OCI-LY7 (cell line): ENCODE data around the gene MPZL2. TPM values are rescaled to one million over a fixed set of nuclear protein-coding genes. Genes with fewer than 3 reads are reported as not detected.

Experiments used
- BruUV-seq: library from RNA; stranded (reverse); fragments of 400-500 nt; replicated peaks from 2 replicates; lab custom pipeline; 2021; lab: Mats Ljungman, UMichigan
- CTCF ChIA-PET: fragments of 300-600 bp; sonication (Branson Sonifier 250); formaldehyde crosslinking; loops from one replicate; lab custom pipeline; 2022; ENCODE audit warnings: antibody characterized with exemption; ENCODE audit not compliant: unreplicated experiment; lab: Charles Lee
- POLR2A ChIA-PET: fragments of 300-600 bp; sonication (Branson Sonifier 250); formaldehyde crosslinking; loops from one replicate; lab custom pipeline; 2022; ENCODE audit warnings: antibody characterized with exemption; lab: Charles Lee
- DNase-seq: peaks from one replicate; pipeline ENCODE4 v3.0.0-alpha.2; 2015; ENCODE audit warnings: low spot score
- H2AFZ ChIP-seq: fragments of 200-600 bp; sonication (generic), shearing (Covaris generic); 2 replicates; pipeline ENCODE4 v1.6.1; 2014; ENCODE audit warnings: mild to moderate bottlenecking, antibody characterized with exemption, low read length, moderate library complexity
- H3K27ac ChIP-seq: fragments of 200-600 bp; sonication (generic); 2 replicates; pipeline ENCODE4 v1.5.1; 2014; ENCODE audit warnings: mixed run types, low read depth, mild to moderate bottlenecking, moderate library complexity, low read length, inconsistent platforms; ENCODE audit not compliant: poor library complexity, severe bottlenecking
- H3K36me3 ChIP-seq: fragments of 200-600 bp; sonication (generic); 2 replicates; pipeline ENCODE4 v1.6.1; 2014; ENCODE audit warnings: mild to moderate bottlenecking, antibody characterized with exemption, low read length, moderate library complexity, mixed read lengths; ENCODE audit not compliant: insufficient read depth
- H3K4me1 ChIP-seq: fragments of 200-600 bp; sonication (generic); 2 replicates; pipeline ENCODE4 v1.5.1; 2014; ENCODE audit warnings: mild to moderate bottlenecking, low read length; ENCODE audit not compliant: insufficient read depth, poor library complexity, severe bottlenecking
- H3K4me2 ChIP-seq: fragments of 200-600 bp; sonication (generic); 2 replicates; pipeline ENCODE4 v1.6.1; 2014; ENCODE audit warnings: mild to moderate bottlenecking, low read length
- H3K4me3 ChIP-seq: fragments of 200-600 bp; sonication (generic); 2 replicates; pipeline ENCODE4 v1.5.1; 2014; ENCODE audit warnings: mild to moderate bottlenecking, low read depth, low read length; ENCODE audit not compliant: poor library complexity, severe bottlenecking
- H3K79me2 ChIP-seq: fragments of 200-600 bp; sonication (generic); 2 replicates; pipeline ENCODE4 v1.6.1; 2016; ENCODE audit warnings: low read depth, mild to moderate bottlenecking, low read length, moderate library complexity, mixed read lengths; ENCODE audit not compliant: insufficient read depth
- H3K9me2 ChIP-seq: fragments of 200-600 bp; sonication (generic); 2 replicates; pipeline ENCODE4 v1.6.1; 2016; ENCODE audit warnings: mild to moderate bottlenecking, low read length, mixed read lengths; ENCODE audit not compliant: insufficient read depth
- H3K9me3 ChIP-seq: fragments of 200-600 bp; sonication (generic); 2 replicates; pipeline ENCODE4 v1.6.1; 2014; ENCODE audit warnings: mild to moderate bottlenecking, mixed run types, low read length, mixed read lengths
- H4K20me1 ChIP-seq: fragments of 200-600 bp; sonication (generic); 2 replicates; pipeline ENCODE4 v1.6.1; 2014; ENCODE audit warnings: mild to moderate bottlenecking, antibody characterized with exemption, low read length, moderate library complexity, mixed read lengths; ENCODE audit not compliant: insufficient read depth
- CTCF ChIP-seq: fragments of 200-600 bp; sonication (generic); conservative IDR thresholded peaks from 2 replicates; pipeline ENCODE4 v1.5.1; 2014; ENCODE audit warnings: mild to moderate bottlenecking, antibody characterized with exemption, low read length, moderate library complexity, mixed read lengths
- EZH2phosphoT487 ChIP-seq: fragments of 200-600 bp; sonication (generic); IDR thresholded peaks from 2 replicates; pipeline ENCODE4 v1.6.1; 2018; ENCODE audit warnings: low read depth, borderline replicate concordance, mild to moderate bottlenecking, mixed run types, antibody characterized with exemption, low read length, moderate library complexity, mixed read lengths
- intact Hi-C: fragments of 100-400 bp; cut with micrococcal nuclease; formaldehyde crosslinking; loops from one replicate; pipeline ENCODE4 v1.10.0; 2022; ENCODE audit not compliant: unreplicated experiment
- total RNA-seq, 2 experiments: library from RNA; depleted of rRNA in 1 of 2; stranded (reverse); fragments of >200 nt in 1 of 2; shearing (Covaris generic) in 1 of 2; gene quantifications; 2 replicates each; pipeline ENCODE4 v1.2.3, GENCODE V29; 2014 to 2022

MPZL2 gene
- total RNA-seq, 2 experiments from 2014 or later: not detected

- CTCF ChIA-PET: no interaction called here
- Histone ChIP-seq H3K9me2 (no peaks in the 10 kb centered on the region), H3K36me3 (no peaks in the 10 kb centered on the region), H3K4me2 (no peak overlapping the region), H3K79me2 (no peaks in the 10 kb centered on the region), H3K27ac (no peak overlapping the region), H2AFZ (no peak overlapping the region), H4K20me1 (no peaks in the 10 kb centered on the region), H3K4me1 (no peaks in the 10 kb centered on the region), H3K9me3 (no peaks in the 10 kb centered on the region), H3K4me3 (no peak overlapping the region)
- no peak for DNase-seq
- intact Hi-C loops: no loop called here
- POLR2A ChIA-PET: interaction anchor here (0.6 to 1.3 kb wide), 3 partner anchors 10 to 1058 kb away, joined by 3 to 5 read pairs (median 3); partner anchors contain the start of gene MPZL3
- BruUV-seq: no TSS peak
- TF ChIP-seq EZH2phosphoT487: no peak
These were observed 22.4 kb downstream of the MPZL2 start for GRCh38 chr11:118241764-118242098.

GRCh38 chr11:118240999-118241763, 22.9 kb downstream of the MPZL2 start:
- Histone ChIP-seq H3K4me2 (no peak overlapping the region), H3K27ac (no peak overlapping the region), H4K20me1 (no peaks in the 10 kb centered on the region), H3K9me2 (no peaks in the 10 kb centered on the region), H2AFZ (no peak overlapping the region), H3K36me3 (no peaks in the 10 kb centered on the region), H3K4me3 (no peak overlapping the region), H3K9me3 (no peaks in the 10 kb centered on the region), H3K4me1 (no peaks in the 10 kb centered on the region), H3K79me2 (no peaks in the 10 kb centered on the region)
- BruUV-seq: no TSS peak
- TF ChIP-seq EZH2phosphoT487 (no peak), CTCF (no peak)
- intact Hi-C loops: no loop called here
- POLR2A ChIA-PET: interaction anchor here (0.6 to 1.3 kb wide), 4 partner anchors 11 to 1058 kb away, joined by 3 to 5 read pairs (median 4); partner anchors contain the start of gene MPZL3
- DNase-seq: no peak
- CTCF ChIA-PET: interaction anchor here (0.6 kb wide), 1 partner anchor 55 kb away, joined by 4 read pairs; no protein-coding TSS in a partner anchor

GRCh38 chr11:118239509-118240205, 24.4 kb downstream of the MPZL2 start:
- H3K9me2 ChIP-seq: no peaks in the 10 kb centered on the region
- no peaks in the 10 kb centered on the region for H3K36me3 ChIP-seq
- POLR2A ChIA-PET: interaction anchor here (0.5 to 1.2 kb wide), 5 partner anchors 12 to 332 kb away, joined by 3 to 4 read pairs (median 3); partner anchors contain the start of gene MPZL3
- TF ChIP-seq CTCF: no peak
- no peak for TF ChIP-seq EZH2phosphoT487
- H3K9me3 ChIP-seq: no peaks in the 10 kb centered on the region
- CTCF ChIA-PET: no interaction called here
- H3K4me3 ChIP-seq: no peak overlapping the region
- intact Hi-C loops: no loop called here
- H3K27ac ChIP-seq: no peak overlapping the region
- DNase-seq: no peak
- H2AFZ ChIP-seq: no peak overlapping the region
- H4K20me1 ChIP-seq: no peaks in the 10 kb centered on the region
- H3K4me2 ChIP-seq: no peak overlapping the region
- no peaks in the 10 kb centered on the region for H3K79me2 ChIP-seq
- H3K4me1 ChIP-seq: no peaks in the 10 kb centered on the region
- BruUV-seq: no TSS peak
